Measurements from ENCODE around the gene ISM1.

The ISM1 gene

DNA sequence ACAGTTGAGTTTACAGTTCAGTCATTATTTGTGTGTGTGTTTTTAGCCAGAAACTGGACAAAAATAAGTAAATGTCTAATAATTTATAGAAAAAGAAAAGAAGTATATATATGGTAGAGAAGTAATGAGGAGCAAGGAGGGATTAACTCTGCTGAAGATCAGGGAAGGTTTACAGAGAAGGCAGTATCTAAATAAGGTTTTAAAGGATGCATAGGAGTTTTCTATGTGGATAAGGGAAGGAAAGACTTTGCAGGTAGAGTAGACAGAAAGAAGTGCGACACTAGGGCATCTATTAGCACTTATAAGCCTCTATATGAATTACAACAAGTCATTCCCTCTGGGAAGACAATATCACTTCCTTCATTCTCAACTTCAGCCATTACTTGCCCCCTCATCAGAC, 34.3 kb downstream of the ISM1 start:
- no peak overlapping the region for H3K9ac ChIP-seq (ENCODE audit: low read depth, low read length)
- no peaks in the 10 kb centered on the region for H3K36me3 ChIP-seq (ENCODE audit: insufficient read depth, low read length)
- no peaks in the 10 kb centered on the region for H3K4me1 ChIP-seq (ENCODE audit: insufficient read depth, low read length)
- H3K9me3 ChIP-seq (ENCODE audit: control insufficient read depth, insufficient read depth, low read length) = no peaks in the 10 kb centered on the region

GRCh38 chr20:13256606-13257005, 35.5 kb downstream of the ISM1 start:
- Histone ChIP-seq H3K4me1 (ENCODE audit: insufficient read depth, low read length) (no peaks in the 10 kb centered on the region), H3K9me3 (ENCODE audit: control insufficient read depth, insufficient read depth, low read length) (no peaks in the 10 kb centered on the region), H3K36me3 (ENCODE audit: insufficient read depth, low read length) (no peaks in the 10 kb centered on the region), H3K9ac (ENCODE audit: low read depth, low read length) (no peak overlapping the region)

- no peaks in the 10 kb centered on the region for H3K9me3 ChIP-seq (ENCODE audit: control insufficient read depth, insufficient read depth, low read length)
- no peaks in the 10 kb centered on the region for H3K36me3 ChIP-seq (ENCODE audit: insufficient read depth, low read length)
- H3K4me1 ChIP-seq (ENCODE audit: insufficient read depth, low read length) = no peaks in the 10 kb centered on the region
- H3K9ac ChIP-seq (ENCODE audit: low read depth, low read length) = no peak overlapping the region
Measured at GRCh38 chr20:13259921-13260320, 38.8 kb downstream of the ISM1 start.

DNA sequence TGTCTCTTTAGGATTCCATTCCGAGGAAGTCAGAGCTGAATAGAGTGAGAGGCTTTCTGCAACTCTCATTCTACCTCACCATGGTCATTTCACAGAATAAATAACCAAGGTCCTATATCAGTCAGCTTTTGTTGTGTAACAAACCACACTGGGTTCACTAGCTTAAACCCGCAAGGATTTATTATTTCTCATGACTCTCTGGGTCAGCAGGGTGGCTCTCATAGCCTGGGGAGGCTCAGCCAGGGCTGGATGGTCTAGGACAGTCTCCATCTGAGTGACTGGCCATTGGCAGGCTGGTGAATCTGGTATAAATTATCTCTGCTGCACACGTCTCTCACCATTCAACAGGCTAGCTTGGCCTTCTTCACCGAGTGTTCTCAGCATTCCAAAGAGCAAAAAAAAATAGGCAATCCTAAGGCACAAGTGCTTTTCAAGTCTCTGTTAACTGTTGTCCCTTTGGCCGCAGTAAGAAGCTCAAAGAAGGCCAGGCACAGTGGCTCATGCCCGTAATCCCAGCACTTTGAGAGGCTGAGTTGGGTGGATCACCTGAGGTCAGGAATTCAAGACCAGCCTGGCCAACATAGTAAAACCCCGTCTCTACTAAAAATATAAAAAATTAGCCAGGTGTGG, 39.7 kb downstream of the ISM1 start:
- no peaks in the 10 kb centered on the region for H3K9me3 ChIP-seq (ENCODE audit: control insufficient read depth, insufficient read depth, low read length)
- H3K4me1 ChIP-seq (ENCODE audit: insufficient read depth, low read length) = no peaks in the 10 kb centered on the region
- H3K9ac ChIP-seq (ENCODE audit: low read depth, low read length) = no peak overlapping the region
- H3K36me3 ChIP-seq (ENCODE audit: insufficient read depth, low read length) = no peaks in the 10 kb centered on the region

- H3K4me1 ChIP-seq (ENCODE audit: insufficient read depth, low read length) = no peaks in the 10 kb centered on the region
Measured at GRCh38 chr20:13261460-13262301, 40.6 kb downstream of the ISM1 start.

DNA sequence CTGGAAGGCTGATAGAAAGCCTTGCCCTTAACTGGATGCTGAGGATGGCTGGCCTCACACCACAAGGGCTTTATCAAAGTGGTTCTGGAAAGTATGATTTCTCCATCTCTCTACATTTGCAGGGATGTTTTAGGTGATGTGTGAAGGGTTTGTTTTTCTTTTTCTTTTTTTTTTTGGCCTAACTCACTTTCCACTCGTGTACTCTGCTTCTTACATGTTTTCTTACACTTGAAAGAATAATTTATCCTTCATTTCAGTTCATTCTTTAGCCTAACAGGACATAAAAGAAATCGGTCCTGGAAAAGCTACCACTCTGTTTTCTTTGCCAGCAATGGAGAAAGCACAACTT, 41.2 kb downstream of the ISM1 start:
- no peaks in the 10 kb centered on the region for H3K9me3 ChIP-seq (ENCODE audit: control insufficient read depth, insufficient read depth, low read length)
- H3K4me1 ChIP-seq (ENCODE audit: insufficient read depth, low read length) = no peaks in the 10 kb centered on the region
- no peak overlapping the region for H3K9ac ChIP-seq (ENCODE audit: low read depth, low read length)
- no peaks in the 10 kb centered on the region for H3K36me3 ChIP-seq (ENCODE audit: insufficient read depth, low read length)

More at GRCh38 chr20:13261460-13262301, 40.6 kb downstream of the ISM1 start:
- Histone ChIP-seq H3K36me3 (ENCODE audit: insufficient read depth, low read length) (no peaks in the 10 kb centered on the region), H3K9ac (ENCODE audit: low read depth, low read length) (no peak overlapping the region), H3K9me3 (ENCODE audit: control insufficient read depth, insufficient read depth, low read length) (no peaks in the 10 kb centered on the region)

DNA sequence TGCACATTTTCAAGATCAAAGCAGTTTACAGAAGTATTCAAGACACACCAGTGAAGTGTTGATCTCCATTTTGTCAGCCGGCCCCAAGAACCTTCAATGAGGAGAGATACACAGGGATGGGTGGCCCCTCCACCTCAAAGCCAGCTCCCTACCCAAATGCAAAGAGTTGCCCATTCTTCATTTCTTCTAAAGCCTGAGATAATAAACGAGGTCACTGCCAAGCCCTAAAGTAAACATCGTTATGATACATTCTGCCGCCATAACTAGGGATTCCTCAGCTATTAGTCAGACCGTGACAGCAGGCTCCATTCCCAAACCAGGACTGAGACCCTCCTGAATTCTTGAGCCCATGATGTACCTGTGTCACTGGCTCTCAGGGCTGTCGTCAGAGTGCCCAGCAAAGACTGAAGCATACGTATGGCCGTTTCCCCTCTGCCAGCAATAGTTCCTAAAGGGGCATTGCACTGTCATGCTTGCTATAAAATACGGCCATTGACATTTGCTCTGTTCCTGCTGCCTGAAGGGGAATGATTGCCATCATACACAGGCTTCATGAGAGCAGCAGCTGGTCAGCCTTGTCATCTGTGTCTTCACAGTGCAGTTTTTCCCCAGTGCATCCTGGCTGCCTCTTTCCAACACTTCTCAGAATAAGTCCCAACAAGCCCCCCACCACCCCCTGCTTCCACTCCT, 41.7 kb downstream of the ISM1 start:
- Histone ChIP-seq H3K9ac (ENCODE audit: low read depth, low read length) (no peak overlapping the region), H3K4me1 (ENCODE audit: insufficient read depth, low read length) (no peaks in the 10 kb centered on the region), H3K9me3 (ENCODE audit: control insufficient read depth, insufficient read depth, low read length) (no peaks in the 10 kb centered on the region), H3K36me3 (ENCODE audit: insufficient read depth, low read length) (no peaks in the 10 kb centered on the region)

- Histone ChIP-seq H3K4me1 (ENCODE audit: insufficient read depth, low read length) (no peaks in the 10 kb centered on the region), H3K36me3 (ENCODE audit: insufficient read depth, low read length) (no peaks in the 10 kb centered on the region), H3K9me3 (ENCODE audit: control insufficient read depth, insufficient read depth, low read length) (no peaks in the 10 kb centered on the region), H3K9ac (ENCODE audit: low read depth, low read length) (no peak overlapping the region)
Measured at GRCh38 chr20:13263451-13263850, 42.4 kb downstream of the ISM1 start.

DNA sequence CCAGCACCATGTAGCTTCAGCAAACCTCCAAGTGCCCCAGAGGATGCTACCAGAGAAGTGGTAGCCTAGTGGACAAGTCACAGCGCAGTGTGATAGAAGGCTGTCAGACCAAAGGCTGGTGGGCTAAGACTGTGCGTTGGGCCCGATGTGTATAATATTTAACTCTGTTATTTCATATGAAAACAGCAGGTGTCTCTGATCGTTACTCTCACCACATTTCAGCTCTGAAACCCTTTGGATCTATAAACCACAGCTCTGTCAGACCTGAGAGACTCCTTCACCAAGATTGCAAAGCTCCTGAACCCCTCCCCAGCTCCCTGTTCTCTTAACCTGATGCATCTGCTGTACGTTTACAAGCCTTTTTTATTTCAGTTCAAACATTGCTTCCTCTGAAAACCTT, 43.8 kb downstream of the ISM1 start:
- no peak overlapping the region for H3K9ac ChIP-seq (ENCODE audit: low read depth, low read length)
- H3K9me3 ChIP-seq (ENCODE audit: control insufficient read depth, insufficient read depth, low read length) = no peaks in the 10 kb centered on the region
- no peaks in the 10 kb centered on the region for H3K4me1 ChIP-seq (ENCODE audit: insufficient read depth, low read length)
- H3K36me3 ChIP-seq (ENCODE audit: insufficient read depth, low read length) = no peaks in the 10 kb centered on the region

DNA sequence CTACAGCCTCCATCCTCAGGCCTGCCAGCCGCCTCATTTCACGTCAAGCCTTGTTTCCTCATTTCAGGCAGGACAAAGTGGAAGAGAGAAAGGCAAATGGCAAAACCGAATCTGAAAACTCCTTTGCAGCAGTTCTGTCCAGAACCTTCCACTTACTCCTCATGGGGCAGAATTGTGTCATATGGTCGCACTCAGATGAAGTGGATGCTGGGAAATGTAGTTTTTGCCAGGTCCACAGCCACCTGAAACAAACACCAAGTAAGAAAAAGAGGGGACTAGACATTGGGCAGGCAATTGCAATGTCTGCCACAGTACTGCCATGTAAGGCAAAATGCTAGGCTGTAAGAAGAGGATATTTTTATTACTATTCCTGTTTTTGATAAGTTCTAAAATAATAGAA, 44.9 kb downstream of the ISM1 start:
- Histone ChIP-seq H3K4me1 (ENCODE audit: insufficient read depth, low read length) (no peaks in the 10 kb centered on the region), H3K36me3 (ENCODE audit: insufficient read depth, low read length) (no peaks in the 10 kb centered on the region), H3K9ac (ENCODE audit: low read depth, low read length) (no peak overlapping the region), H3K9me3 (ENCODE audit: control insufficient read depth, insufficient read depth, low read length) (no peaks in the 10 kb centered on the region)

- Histone ChIP-seq H3K36me3 (ENCODE audit: insufficient read depth, low read length) (no peaks in the 10 kb centered on the region), H3K9me3 (ENCODE audit: control insufficient read depth, insufficient read depth, low read length) (no peaks in the 10 kb centered on the region), H3K4me1 (ENCODE audit: insufficient read depth, low read length) (no peaks in the 10 kb centered on the region), H3K9ac (ENCODE audit: low read depth, low read length) (no peak overlapping the region)
Measured at GRCh38 chr20:13267231-13267630, 46.2 kb downstream of the ISM1 start.

GRCh38 chr20:13268953-13269352, 47.9 kb downstream of the ISM1 start:
- Histone ChIP-seq H3K9ac (ENCODE audit: low read depth, low read length) (no peak overlapping the region), H3K9me3 (ENCODE audit: control insufficient read depth, insufficient read depth, low read length) (no peaks in the 10 kb centered on the region), H3K4me1 (ENCODE audit: insufficient read depth, low read length) (no peaks in the 10 kb centered on the region), H3K36me3 (ENCODE audit: insufficient read depth, low read length) (no peaks in the 10 kb centered on the region)

DNA sequence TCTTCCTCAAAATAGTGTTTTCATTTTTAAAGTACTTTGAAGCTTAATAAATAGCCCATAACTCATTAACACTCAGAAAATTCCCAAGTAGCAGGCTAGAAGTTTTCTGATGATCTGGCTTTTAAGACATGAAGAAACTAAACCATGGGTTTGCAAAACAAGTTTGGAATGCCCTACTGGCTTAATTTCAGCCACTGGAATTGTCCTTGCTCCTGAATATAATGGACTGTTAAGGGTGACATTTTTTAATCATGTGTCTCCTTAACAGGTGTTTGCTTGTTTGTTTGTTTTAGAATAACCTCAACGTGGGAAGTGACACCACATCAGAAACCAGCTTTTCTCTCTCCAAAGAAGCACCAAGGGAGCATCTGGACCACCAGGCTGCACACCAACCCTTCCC, 49.1 kb downstream of the ISM1 start:
- Histone ChIP-seq H3K36me3 (ENCODE audit: insufficient read depth, low read length) (no peaks in the 10 kb centered on the region), H3K4me1 (ENCODE audit: insufficient read depth, low read length) (peaks cover 4% of the 10 kb centered on the region; the same call in 1 of the 2 replicates), H3K9ac (ENCODE audit: low read depth, low read length) (no peak overlapping the region), H3K9me3 (ENCODE audit: control insufficient read depth, insufficient read depth, low read length) (no peaks in the 10 kb centered on the region)

DNA sequence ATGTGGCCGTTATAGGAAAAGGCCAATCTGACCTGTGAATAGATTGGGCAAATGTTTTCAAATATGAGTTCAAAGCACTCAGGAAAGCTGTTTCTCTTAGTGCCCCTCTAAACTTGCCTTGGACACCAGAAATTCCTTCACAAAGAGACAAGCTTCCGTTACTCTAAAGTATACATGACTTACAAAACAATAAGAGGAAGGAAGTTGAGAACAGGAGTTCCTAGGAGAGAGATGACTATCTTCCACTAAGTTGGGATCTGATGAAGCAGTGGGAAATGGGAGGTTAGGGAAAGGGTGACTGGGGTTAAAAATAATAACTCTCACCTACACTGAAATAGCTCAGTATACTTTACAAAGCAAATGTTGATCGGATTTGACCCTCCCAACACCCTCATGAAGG, 50.0 kb downstream of the ISM1 start:
- Histone ChIP-seq H3K36me3 (ENCODE audit: insufficient read depth, low read length) (no peaks in the 10 kb centered on the region), H3K4me1 (ENCODE audit: insufficient read depth, low read length) (peaks cover 4% of the 10 kb centered on the region; the same call in 1 of the 2 replicates), H3K9me3 (ENCODE audit: control insufficient read depth, insufficient read depth, low read length) (no peaks in the 10 kb centered on the region), H3K9ac (ENCODE audit: low read depth, low read length) (no peak overlapping the region)
